HG03064 (cell line): ENCODE data around the gene FAM209A.
"Not testable (repeated sequence)": the region's sequence is repeated elsewhere in the genome, so short reads cannot be mapped to it uniquely, and the experiment has no call there.

Source experiments
- ATAC-seq: cut with Tn5 transposase; IDR thresholded peaks from one replicate; pipeline ENCODE4 v1.9.1; 2021; ENCODE audit warnings: low read depth; ENCODE audit not compliant: unreplicated experiment

FAM209A gene

GRCh38 chr20:56537997-56538396, 13.5 kb downstream of the FAM209A start:
- no peak for ATAC-seq

GRCh38 chr20:56540415-56540814, 15.9 kb downstream of the FAM209A start:
- ATAC-seq: no peak

- no peak for ATAC-seq
Observed at GRCh38 chr20:56542489-56543030, 18.0 kb downstream of the FAM209A start.

GRCh38 chr20:56551571-56551970, 27.0 kb downstream of the FAM209A start:
- ATAC-seq: no peak

GRCh38 chr20:56552911-56553629, 28.5 kb downstream of the FAM209A start:
- no peak for ATAC-seq

- ATAC-seq: peak; percentile 75
Observed at GRCh38 chr20:56554869-56555268, 30.3 kb downstream of the FAM209A start.

GRCh38 chr20:56558968-56559367, 34.4 kb downstream of the FAM209A start:
- ATAC-seq: no peak

GRCh38 chr20:56564526-56564925, 40.0 kb downstream of the FAM209A start:
- not testable (repeated sequence) for ATAC-seq

GRCh38 chr20:56565511-56565910, 41.0 kb downstream of the FAM209A start:
- no peak for ATAC-seq

GRCh38 chr20:56566621-56567020, 42.1 kb downstream of the FAM209A start:
- ATAC-seq: no peak

GRCh38 chr20:56570832-56571231, 46.3 kb downstream of the FAM209A start:
- ATAC-seq: no peak

GRCh38 chr20:56572172-56572571, 47.6 kb downstream of the FAM209A start:
- no peak for ATAC-seq

GRCh38 chr20:56573986-56574385, 49.4 kb downstream of the FAM209A start:
- no peak for ATAC-seq

GRCh38 chr20:56574531-56575142, 50.1 kb downstream of the FAM209A start:
- ATAC-seq: no peak

GRCh38 chr20:56575157-56575556, 50.6 kb downstream of the FAM209A start:
- ATAC-seq: no peak
